ENCODE measurements around the gene ZNF557. TPM values are rescaled to one million over a fixed set of nuclear protein-coding genes. Genes with fewer than 3 reads are reported as not detected.

The ZNF557 gene
- total RNA-seq, 1 donor from 2014 or later, result 16.4 TPM

- no peak overlapping the region for H3K27ac Mint-ChIP-seq
- DNase-seq (ENCODE audit: low spot score in 2 of 2, unreplicated experiment in 2 of 2), result no peak
- peaks cover 18% of the 10 kb centered on the region for H3K9me3 Mint-ChIP-seq
- peaks cover 46% of the 10 kb centered on the region for H3K36me3 Mint-ChIP-seq
- no peaks in the 10 kb centered on the region for H3K27me3 Mint-ChIP-seq (ENCODE audit: low read depth)
- H3K4me1 Mint-ChIP-seq, result peaks cover 9% of the 10 kb centered on the region
- TF ChIP-seq, protein P1, sequence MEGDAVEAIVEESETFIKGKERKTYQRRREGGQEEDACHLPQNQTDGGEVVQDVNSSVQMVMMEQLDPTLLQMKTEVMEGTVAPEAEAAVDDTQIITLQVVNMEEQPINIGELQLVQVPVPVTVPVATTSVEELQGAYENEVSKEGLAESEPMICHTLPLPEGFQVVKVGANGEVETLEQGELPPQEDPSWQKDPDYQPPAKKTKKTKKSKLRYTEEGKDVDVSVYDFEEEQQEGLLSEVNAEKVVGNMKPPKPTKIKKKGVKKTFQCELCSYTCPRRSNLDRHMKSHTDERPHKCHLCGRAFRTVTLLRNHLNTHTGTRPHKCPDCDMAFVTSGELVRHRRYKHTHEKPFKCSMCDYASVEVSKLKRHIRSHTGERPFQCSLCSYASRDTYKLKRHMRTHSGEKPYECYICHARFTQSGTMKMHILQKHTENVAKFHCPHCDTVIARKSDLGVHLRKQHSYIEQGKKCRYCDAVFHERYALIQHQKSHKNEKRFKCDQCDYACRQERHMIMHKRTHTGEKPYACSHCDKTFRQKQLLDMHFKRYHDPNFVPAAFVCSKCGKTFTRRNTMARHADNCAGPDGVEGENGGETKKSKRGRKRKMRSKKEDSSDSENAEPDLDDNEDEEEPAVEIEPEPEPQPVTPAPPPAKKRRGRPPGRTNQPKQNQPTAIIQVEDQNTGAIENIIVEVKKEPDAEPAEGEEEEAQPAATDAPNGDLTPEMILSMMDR (IDR thresholded peaks at IDR 0.05; ENCODE audit: unreplicated experiment), result no peak
- peak overlapping the region; percentile 54 for H3K4me3 Mint-ChIP-seq
These were observed 3.0 kb downstream of the ZNF557 start for GRCh38 chr19:7072541-7072940.

DNA sequence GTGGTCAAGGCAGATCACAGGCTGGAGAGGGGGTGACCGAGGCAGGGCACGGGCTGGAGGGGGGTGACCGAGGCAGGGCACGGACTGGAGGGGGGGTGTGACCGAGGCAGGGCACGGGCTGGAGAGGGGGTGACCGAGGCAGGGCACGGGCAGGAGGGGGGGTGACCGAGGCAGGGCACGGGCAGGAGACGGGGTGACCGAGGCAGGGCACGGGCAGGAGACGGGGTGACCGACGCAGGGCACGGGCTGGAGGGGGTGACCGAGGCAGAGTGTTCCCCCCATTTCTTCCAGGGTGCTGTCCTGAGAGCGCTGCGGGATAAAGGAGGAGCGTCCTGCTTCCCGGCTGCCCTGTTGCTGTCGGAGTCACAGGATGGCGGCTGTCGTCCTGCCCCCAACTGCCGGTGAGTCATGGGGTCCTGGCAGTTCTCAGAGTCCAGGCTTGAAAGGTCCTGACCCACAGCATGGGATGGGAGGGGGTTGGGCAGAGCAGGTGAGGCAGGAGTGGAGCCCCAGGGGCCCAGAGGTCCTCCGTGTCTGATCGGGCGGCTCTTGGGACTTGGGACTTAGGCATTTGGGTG, 5.3 kb downstream of the ZNF557 start:
- Mint-ChIP-seq H3K9me3 (peaks cover 30% of the 10 kb centered on the region), H3K4me3 (no peak overlapping the region), H3K36me3 (peaks cover 66% of the 10 kb centered on the region), H3K4me1 (peaks cover 4% of the 10 kb centered on the region), H3K27me3 (ENCODE audit: low read depth) (no peaks in the 10 kb centered on the region), H3K27ac (no peak overlapping the region)
- no peak for DNase-seq (ENCODE audit: low spot score in 2 of 2, unreplicated experiment in 2 of 2)
- TF ChIP-seq, protein P1 (IDR thresholded peaks at IDR 0.05; ENCODE audit: unreplicated experiment), result no peak

DNA sequence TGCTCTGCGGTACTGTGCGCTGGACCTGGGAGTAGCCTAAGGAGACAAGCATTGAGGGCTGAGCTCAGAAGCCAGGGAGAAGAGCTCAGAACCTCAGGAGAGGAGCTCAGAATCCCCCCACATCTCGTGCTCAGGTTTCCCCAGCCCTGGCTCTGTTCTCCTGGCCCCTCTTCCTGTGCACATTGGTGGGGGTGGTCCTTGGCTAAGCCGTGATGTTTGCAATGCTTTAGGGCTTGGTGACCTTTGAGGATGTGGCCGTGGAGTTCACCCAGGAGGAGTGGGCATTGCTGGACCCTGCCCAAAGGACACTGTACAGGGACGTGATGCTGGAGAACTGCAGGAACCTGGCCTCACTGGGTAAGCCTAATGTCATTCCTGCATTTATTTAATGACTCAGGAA, 6.6 kb downstream of the ZNF557 start:
- Mint-ChIP-seq H3K9me3 (peaks cover 40% of the 10 kb centered on the region), H3K4me1 (no peaks in the 10 kb centered on the region), H3K27me3 (ENCODE audit: low read depth) (no peaks in the 10 kb centered on the region), H3K36me3 (peaks cover 77% of the 10 kb centered on the region), H3K27ac (no peak overlapping the region), H3K4me3 (no peak overlapping the region)
- no peak for DNase-seq (ENCODE audit: low spot score in 2 of 2, unreplicated experiment in 2 of 2)
- TF ChIP-seq, protein P1 (IDR thresholded peaks at IDR 0.05; ENCODE audit: unreplicated experiment), result no peak

DNA sequence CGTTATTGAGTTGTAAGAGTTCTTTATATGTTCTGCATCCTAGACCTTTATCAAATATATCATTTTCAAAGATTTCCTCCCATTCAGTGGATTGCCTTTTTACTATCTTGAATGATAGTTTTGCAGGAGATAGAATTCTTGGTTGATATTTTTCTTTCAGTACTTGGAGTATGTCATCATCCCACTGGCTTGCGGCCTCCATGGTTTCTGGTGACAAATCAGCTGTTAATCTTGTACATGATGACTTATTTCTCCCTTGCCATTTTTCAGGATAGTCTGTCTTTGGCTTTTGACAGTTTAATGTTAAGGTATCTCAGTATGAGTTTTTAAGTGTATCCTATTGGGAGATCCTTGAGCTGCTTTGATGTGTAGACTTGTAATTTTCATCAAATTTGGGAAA, 8.5 kb downstream of the ZNF557 start:
- Mint-ChIP-seq H3K36me3 (peaks cover 86% of the 10 kb centered on the region), H3K4me3 (no peak overlapping the region), H3K4me1 (no peaks in the 10 kb centered on the region), H3K27me3 (ENCODE audit: low read depth) (no peaks in the 10 kb centered on the region), H3K9me3 (peaks cover 51% of the 10 kb centered on the region), H3K27ac (no peak overlapping the region)
- TF ChIP-seq, protein P1 (IDR thresholded peaks at IDR 0.05; ENCODE audit: unreplicated experiment), result no peak
- DNase-seq (ENCODE audit: low spot score in 2 of 2, unreplicated experiment in 2 of 2), result no peak

DNA sequence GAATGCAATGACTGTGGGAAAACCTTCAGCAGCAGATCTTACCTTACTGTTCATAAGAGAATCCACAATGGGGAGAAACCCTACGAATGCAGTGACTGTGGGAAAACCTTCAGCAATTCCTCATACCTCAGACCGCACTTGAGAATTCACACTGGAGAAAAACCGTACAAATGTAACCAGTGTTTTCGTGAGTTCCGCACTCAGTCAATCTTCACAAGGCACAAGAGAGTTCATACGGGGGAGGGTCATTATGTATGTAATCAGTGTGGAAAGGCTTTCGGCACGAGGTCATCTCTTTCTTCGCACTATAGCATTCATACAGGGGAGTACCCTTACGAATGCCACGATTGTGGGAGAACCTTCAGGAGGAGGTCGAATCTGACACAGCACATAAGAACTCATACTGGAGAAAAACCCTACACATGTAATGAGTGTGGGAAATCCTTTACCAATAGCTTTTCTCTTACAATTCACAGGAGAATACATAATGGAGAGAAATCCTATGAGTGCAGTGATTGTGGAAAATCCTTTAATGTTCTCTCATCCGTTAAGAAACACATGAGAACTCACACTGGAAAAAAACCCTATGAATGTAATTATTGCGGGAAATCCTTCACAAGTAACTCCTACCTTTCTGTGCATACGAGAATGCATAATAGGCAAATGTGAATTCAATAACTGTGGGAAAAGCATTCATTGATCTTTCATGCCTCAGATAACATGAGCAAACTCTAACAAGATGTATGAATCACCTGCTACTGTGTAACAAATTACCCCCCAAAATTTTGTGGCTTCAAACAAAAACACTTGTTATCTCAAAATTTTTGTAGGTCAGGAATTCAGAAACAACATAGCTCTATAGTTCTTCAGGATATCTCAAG, 13.8 kb downstream of the ZNF557 start:
- Mint-ChIP-seq H3K4me3 (no peak overlapping the region), H3K27me3 (ENCODE audit: low read depth) (no peaks in the 10 kb centered on the region), H3K36me3 (peaks cover 79% of the 10 kb centered on the region), H3K27ac (no peak overlapping the region), H3K4me1 (no peaks in the 10 kb centered on the region), H3K9me3 (peaks cover 54% of the 10 kb centered on the region)
- DNase-seq (ENCODE audit: low spot score in 2 of 2, unreplicated experiment in 2 of 2), result no peak
- TF ChIP-seq, protein P1 (IDR thresholded peaks at IDR 0.05; ENCODE audit: unreplicated experiment), result no peak
